Keratinocyte (primary cell): Measurements from ENCODE around the gene EVI5.

Experiments used
- EZH2 ChIP-seq: IDR thresholded peaks from one replicate; pipeline ENCODE4 v1.6.1; 2012; ENCODE audit warnings: inconsistent platforms, mild to moderate bottlenecking, low read length, moderate library complexity
- TF ChIP-seq, protein P1 (sequence below), 3 experiments: IDR thresholded peaks in 1 of 3; conservative IDR thresholded peaks in 1 of 3; optimal IDR thresholded peaks in 1 of 3; 2 replicates in 2 of 3; 3 replicates in 1 of 3; pipeline versions ENCODE3 to v1.5.1; 2011; ENCODE audit warnings: low read length in 3 of 3, mild to moderate bottlenecking in 3 of 3, moderate library complexity in 2 of 3, control low read depth in 1 of 3, inconsistent platforms in 1 of 3; ENCODE audit not compliant: insufficient read depth in 2 of 3; ENCODE audit errors: extremely low read depth in 1 of 3

DNA sequence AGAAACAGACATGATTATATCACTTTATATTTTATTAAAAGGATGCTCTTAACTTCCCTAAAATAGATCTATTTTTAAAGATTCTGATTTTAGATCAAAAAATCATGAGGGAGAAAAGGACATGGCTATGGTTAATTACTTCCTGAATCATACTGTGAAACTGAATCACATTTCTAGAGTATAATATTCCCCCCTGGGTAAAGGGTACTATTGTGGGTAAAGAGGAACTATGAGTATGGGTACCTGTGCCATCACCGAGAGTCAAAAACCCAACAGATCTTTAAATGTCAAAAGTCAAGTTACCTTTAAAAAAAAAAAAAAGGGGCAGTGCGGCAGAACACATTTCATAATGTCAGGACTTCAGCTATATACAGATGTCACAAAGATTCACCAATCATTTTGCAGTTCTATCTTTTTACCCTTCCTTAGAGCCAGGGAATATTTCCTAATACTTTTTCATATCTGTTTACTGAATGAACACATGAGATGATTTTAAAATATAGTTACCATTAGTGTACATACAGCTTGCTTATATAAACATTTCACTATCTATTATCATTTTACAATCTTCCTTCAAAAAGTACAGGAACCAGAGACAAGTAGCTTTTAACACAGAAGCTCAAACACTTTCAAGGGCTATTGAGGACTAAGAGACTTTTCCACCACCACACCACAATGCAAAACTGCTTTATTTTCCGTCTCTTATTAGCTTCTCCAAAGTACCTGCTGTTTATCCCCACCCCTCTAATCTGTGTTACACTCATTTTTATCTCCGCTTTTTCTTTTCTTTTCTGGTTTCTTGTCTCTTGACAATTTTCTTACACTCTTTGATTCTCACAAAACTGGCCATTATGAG, 45.0 kb downstream of the EVI5 start:
- TF ChIP-seq, protein P1, sequence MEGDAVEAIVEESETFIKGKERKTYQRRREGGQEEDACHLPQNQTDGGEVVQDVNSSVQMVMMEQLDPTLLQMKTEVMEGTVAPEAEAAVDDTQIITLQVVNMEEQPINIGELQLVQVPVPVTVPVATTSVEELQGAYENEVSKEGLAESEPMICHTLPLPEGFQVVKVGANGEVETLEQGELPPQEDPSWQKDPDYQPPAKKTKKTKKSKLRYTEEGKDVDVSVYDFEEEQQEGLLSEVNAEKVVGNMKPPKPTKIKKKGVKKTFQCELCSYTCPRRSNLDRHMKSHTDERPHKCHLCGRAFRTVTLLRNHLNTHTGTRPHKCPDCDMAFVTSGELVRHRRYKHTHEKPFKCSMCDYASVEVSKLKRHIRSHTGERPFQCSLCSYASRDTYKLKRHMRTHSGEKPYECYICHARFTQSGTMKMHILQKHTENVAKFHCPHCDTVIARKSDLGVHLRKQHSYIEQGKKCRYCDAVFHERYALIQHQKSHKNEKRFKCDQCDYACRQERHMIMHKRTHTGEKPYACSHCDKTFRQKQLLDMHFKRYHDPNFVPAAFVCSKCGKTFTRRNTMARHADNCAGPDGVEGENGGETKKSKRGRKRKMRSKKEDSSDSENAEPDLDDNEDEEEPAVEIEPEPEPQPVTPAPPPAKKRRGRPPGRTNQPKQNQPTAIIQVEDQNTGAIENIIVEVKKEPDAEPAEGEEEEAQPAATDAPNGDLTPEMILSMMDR (optimal IDR thresholded peaks at IDR 0.05 in 1 of 3, IDR thresholded peaks at IDR 0.05 in 1 of 3, conservative IDR thresholded peaks at IDR 0.05 in 1 of 3; ENCODE audit: extremely low read depth in 1 of 3, insufficient read depth in 2 of 3, low read length in 3 of 3): no peak
- TF ChIP-seq EZH2: no peak
